Muscle of leg (tissue), 16 donors: Measurements from ENCODE around the gene FBXL22. TPM values are rescaled to one million over a fixed set of nuclear protein-coding genes. Genes with fewer than 3 reads are reported as not detected.
A peak's percentile ranks its signal among the peaks of the same experiment; 100 is the strongest.

ENCODE experiments used
- DNase-seq: peaks from one replicate; pipeline ENCODE4 v3.0.0; 2013
- H3K27ac ChIP-seq: one replicate; pipeline ENCODE4 v1.5.1; 2013; ENCODE audit warnings: mild to moderate bottlenecking, low read length, control low read depth
- H3K27me3 ChIP-seq: one replicate; pipeline ENCODE4 v1.6.1; 2013; ENCODE audit warnings: low read length; ENCODE audit not compliant: control insufficient read depth, insufficient read depth
- H3K36me3 ChIP-seq: one replicate; pipeline ENCODE4 v1.6.1; 2013; ENCODE audit warnings: low read length; ENCODE audit not compliant: control insufficient read depth, insufficient read depth
- H3K4me1 ChIP-seq: one replicate; pipeline ENCODE4 v1.6.1; 2013; ENCODE audit warnings: low read length; ENCODE audit not compliant: control insufficient read depth, insufficient read depth
- H3K4me3 ChIP-seq: one replicate; pipeline ENCODE4 v1.5.1; 2013; ENCODE audit warnings: low read length, control low read depth
- H3K9me3 ChIP-seq: replicated peaks from 2 replicates; pipeline ENCODE4 v1.6.1; 2013; ENCODE audit warnings: low read depth, low read length; ENCODE audit not compliant: control insufficient read depth
- WGBS: methylation state at CpG from one replicate; pipeline ENCODE4 v1.1.5; 2013; ENCODE audit warnings: missing lambda C conversion rate; ENCODE audit not compliant: insufficient coverage; 5-methylcytosine and 5-hydroxymethylcytosine counted together
- long read RNA-seq, 11 donors: transcript quantifications; one replicate each; lab custom pipeline, GENCODE V29; 2026
- polyA plus RNA-seq, 8 donors: library from polyadenylated mRNA; unstranded; fragments of 120-200 nt; gene quantifications; one replicate each; pipeline versions ENCODE4 v1.2.1 to v1.2.3, GENCODE V29; 2013; ENCODE audit warnings: inconsistent platforms in 1 of 8, low replicate concordance in 1 of 8; ENCODE audit not compliant: insufficient read length in 8 of 8, insufficient read depth in 1 of 8
- total RNA-seq: library from RNA; stranded (reverse); fragments of 120-200 nt; gene quantifications from one replicate; pipeline ENCODE4 v1.2.4, GENCODE V29; 2013

Gene FBXL22, protein sequence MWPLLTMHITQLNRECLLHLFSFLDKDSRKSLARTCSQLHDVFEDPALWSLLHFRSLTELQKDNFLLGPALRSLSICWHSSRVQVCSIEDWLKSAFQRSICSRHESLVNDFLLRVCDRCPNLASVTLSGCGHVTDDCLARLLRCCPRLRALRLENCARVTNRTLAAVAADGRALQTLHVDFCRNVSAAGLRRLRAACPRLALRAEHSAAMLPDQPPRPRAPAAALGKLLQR
- total RNA-seq (16.0 TPM), polyA plus RNA-seq (10 to 100 TPM; 19.4 to 45.2 (median 33.7) TPM)
- long read RNA-seq, donor 1, transcript FBXL22-204 (2 exons, 729 nt), result major isoform, 9 of 11 reads
- long read RNA-seq, donor 1, partial matches to known transcripts, result 0 of 11 reads
- long read RNA-seq, donor 1, other reads (novel, unspliced or antisense), result 0 of 11 reads
- long read RNA-seq, donor 2, partial matches to known transcripts, result 0 of 3 reads
- long read RNA-seq, donor 2, other reads (novel, unspliced or antisense), result 0 of 3 reads
- long read RNA-seq, donor 3, transcript FBXL22-204 (2 exons, 729 nt), result major isoform, 12 of 16 reads
- long read RNA-seq, donor 3, partial matches to known transcripts, result 0 of 16 reads
- long read RNA-seq, donor 3, other reads (novel, unspliced or antisense), result 0 of 16 reads
- long read RNA-seq, donor 4, transcript FBXL22-204 (2 exons, 729 nt), result major isoform, 19 of 20 reads
- long read RNA-seq, donor 4, partial matches to known transcripts, result 0 of 20 reads
- long read RNA-seq, donor 4, other reads (novel, unspliced or antisense), result 0 of 20 reads
- long read RNA-seq, donor 5, transcript FBXL22-201 (2 exons, 1,526 nt), result minor isoform, 6 of 26 reads
- long read RNA-seq, donor 5, transcript FBXL22-204 (2 exons, 729 nt), result major isoform, 20 of 26 reads
- long read RNA-seq, donor 5, partial matches to known transcripts, result 0 of 26 reads
- long read RNA-seq, donor 5, other reads (novel, unspliced or antisense), result 0 of 26 reads
- long read RNA-seq, donor 6, transcript FBXL22-204 (2 exons, 729 nt), result major isoform, 33 of 36 reads
- long read RNA-seq, donor 6, partial matches to known transcripts, result 0 of 36 reads
- long read RNA-seq, donor 6, other reads (novel, unspliced or antisense), result 0 of 36 reads
- long read RNA-seq, donor 7, transcript FBXL22-204 (2 exons, 729 nt), result major isoform, 6 of 7 reads
- long read RNA-seq, donor 7, partial matches to known transcripts, result 0 of 7 reads
- long read RNA-seq, donor 7, other reads (novel, unspliced or antisense), result 0 of 7 reads
- long read RNA-seq, donor 8, transcript FBXL22-204 (2 exons, 729 nt), result major isoform, 19 of 20 reads
- long read RNA-seq, donor 8, partial matches to known transcripts, result 0 of 20 reads
- long read RNA-seq, donor 8, other reads (novel, unspliced or antisense), result 0 of 20 reads
- long read RNA-seq, donor 9, transcript FBXL22-204 (2 exons, 729 nt), result major isoform, 16 of 17 reads
- long read RNA-seq, donor 9, partial matches to known transcripts, result 0 of 17 reads
- long read RNA-seq, donor 9, other reads (novel, unspliced or antisense), result 0 of 17 reads
- long read RNA-seq, donor 10, transcript FBXL22-204 (2 exons, 729 nt), result major isoform, 47 of 48 reads
- long read RNA-seq, donor 10, partial matches to known transcripts, result 0 of 48 reads
- long read RNA-seq, donor 10, other reads (novel, unspliced or antisense), result 0 of 48 reads
- long read RNA-seq, donor 11, transcript FBXL22-204 (2 exons, 729 nt), result major isoform, 21 of 21 reads
- long read RNA-seq, donor 11, partial matches to known transcripts, result 0 of 21 reads
- long read RNA-seq, donor 11, other reads (novel, unspliced or antisense), result 0 of 21 reads

DNA sequence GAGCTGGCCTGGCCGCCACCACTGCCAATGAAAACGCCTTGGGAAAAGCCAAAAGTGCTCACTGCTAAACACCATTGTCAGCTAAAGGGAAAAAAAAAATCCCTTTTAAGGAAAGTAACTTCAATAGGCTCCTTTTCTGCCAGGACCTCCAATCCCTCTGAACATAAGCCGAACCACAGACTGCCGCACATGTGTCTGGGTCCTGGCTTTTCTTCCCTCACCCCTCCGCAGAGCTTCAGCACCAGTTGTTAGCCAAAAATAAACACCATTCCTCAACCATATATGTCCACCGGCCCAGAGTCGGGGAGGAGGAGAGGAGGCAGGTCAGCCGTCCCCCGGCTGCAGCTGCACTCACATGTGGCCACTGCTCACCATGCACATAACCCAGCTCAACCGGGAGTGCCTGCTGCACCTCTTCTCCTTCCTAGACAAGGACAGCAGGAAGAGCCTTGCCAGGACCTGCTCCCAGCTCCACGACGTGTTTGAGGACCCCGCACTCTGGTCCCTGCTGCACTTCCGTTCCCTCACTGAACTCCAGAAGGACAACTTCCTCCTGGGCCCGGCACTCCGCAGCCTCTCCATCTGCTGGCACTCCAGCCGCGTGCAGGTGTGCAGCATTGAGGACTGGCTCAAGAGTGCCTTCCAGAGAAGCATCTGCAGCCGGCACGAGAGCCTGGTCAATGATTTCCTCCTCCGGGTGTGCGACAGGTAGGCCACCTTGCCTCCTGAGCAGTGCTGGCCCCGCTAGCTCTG, at the start of gene FBXL22:
FBXL22 (plus strand) TSS at position 350 of the 753 bp plus-strand sequence; CDS start at position 356, 6 bp downstream.
- H3K9me3 ChIP-seq, result no peaks in the 10 kb centered on the region
- WGBS, result 30% methylated on average over 22 of the region's 23 CpGs
- peaks cover 17% of the 10 kb centered on the region for H3K36me3 ChIP-seq
- peaks cover 71% of the 10 kb centered on the region for H3K4me1 ChIP-seq
- peak within 1 kb of the TSS; percentile 55 for H3K4me3 ChIP-seq
- no peaks in the 10 kb centered on the region for H3K27me3 ChIP-seq
- H3K27ac ChIP-seq, result peak within 1 kb of the TSS; percentile 92
- DNase-seq, result peak; percentile 83

- DNase-seq, result no peak
- no peak overlapping the region for H3K4me3 ChIP-seq
- no peaks in the 10 kb centered on the region for H3K4me1 ChIP-seq
- H3K36me3 ChIP-seq, result no peaks in the 10 kb centered on the region
- H3K27ac ChIP-seq, result no peak overlapping the region
- no peaks in the 10 kb centered on the region for H3K9me3 ChIP-seq
- H3K27me3 ChIP-seq, result no peaks in the 10 kb centered on the region
- no CpG with 5 or more reads among the region's 1 CpG for WGBS
Observed at GRCh38 chr15:63551400-63551799, 45.8 kb upstream of the FBXL22 start.

GRCh38 chr15:63553388-63553791, 43.8 kb upstream of the FBXL22 start:
- Histone ChIP-seq H3K27me3 (no peaks in the 10 kb centered on the region), H3K4me1 (no peaks in the 10 kb centered on the region), H3K27ac (peak overlapping the region; percentile 38), H3K4me3 (no peak overlapping the region), H3K36me3 (peaks cover 9% of the 10 kb centered on the region), H3K9me3 (no peaks in the 10 kb centered on the region)
- WGBS, result 25% methylated on average over 1 of the region's 3 CpGs
- DNase-seq, result peak; percentile 66

DNA sequence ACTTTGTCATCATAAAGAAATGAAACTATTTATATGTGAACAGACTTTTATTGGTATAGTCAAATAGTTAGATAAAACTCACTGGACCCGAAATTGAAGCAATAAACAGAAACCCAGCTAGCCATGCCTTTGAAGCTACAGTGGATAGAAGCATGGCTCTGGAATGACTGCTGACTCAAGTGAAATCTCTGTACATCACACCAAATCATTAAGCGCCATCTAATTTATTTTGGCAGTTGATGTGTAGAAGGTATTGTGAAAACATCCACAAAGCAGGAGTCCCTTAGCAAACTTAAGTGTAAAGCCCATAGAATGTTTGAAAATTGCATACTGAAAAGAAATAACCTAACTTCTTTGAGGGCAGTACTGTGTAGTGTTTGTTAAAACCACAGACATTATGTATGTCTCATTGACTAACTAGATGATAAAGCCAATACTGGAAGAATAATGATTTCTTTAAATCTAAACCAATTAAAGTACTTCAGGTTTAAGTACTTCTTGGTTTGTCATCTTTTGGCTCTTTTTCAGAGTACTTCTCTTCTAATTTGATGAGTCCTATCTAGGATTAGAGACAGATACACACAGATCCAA, 42.8 kb upstream of the FBXL22 start:
- H3K27ac ChIP-seq, result no peak overlapping the region
- no CpG with 5 or more reads among the region's 2 CpGs for WGBS
- DNase-seq, result no peak
- H3K27me3 ChIP-seq, result no peaks in the 10 kb centered on the region
- H3K9me3 ChIP-seq, result no peaks in the 10 kb centered on the region
- peaks cover 10% of the 10 kb centered on the region for H3K36me3 ChIP-seq
- no peak overlapping the region for H3K4me3 ChIP-seq
- no peaks in the 10 kb centered on the region for H3K4me1 ChIP-seq

GRCh38 chr15:63555507-63555906, 41.7 kb upstream of the FBXL22 start:
- no peak overlapping the region for H3K4me3 ChIP-seq
- H3K27me3 ChIP-seq, result no peaks in the 10 kb centered on the region
- H3K9me3 ChIP-seq, result no peaks in the 10 kb centered on the region
- DNase-seq, result no peak
- H3K4me1 ChIP-seq, result no peaks in the 10 kb centered on the region
- H3K36me3 ChIP-seq, result peaks cover 16% of the 10 kb centered on the region
- H3K27ac ChIP-seq, result no peak overlapping the region

- Histone ChIP-seq H3K4me1 (no peaks in the 10 kb centered on the region), H3K36me3 (peaks cover 23% of the 10 kb centered on the region), H3K9me3 (no peaks in the 10 kb centered on the region), H3K27ac (no peak overlapping the region), H3K27me3 (no peaks in the 10 kb centered on the region), H3K4me3 (no peak overlapping the region)
- no peak for DNase-seq
- 49% methylated on average over 3 of the region's 6 CpGs for WGBS
Observed at GRCh38 chr15:63556246-63556645, 40.9 kb upstream of the FBXL22 start.

- no peak overlapping the region for H3K4me3 ChIP-seq
- 80% methylated on average over 5 of the region's 7 CpGs for WGBS
- H3K36me3 ChIP-seq, result peaks cover 27% of the 10 kb centered on the region
- DNase-seq, result no peak
- H3K27me3 ChIP-seq, result no peaks in the 10 kb centered on the region
- H3K27ac ChIP-seq, result no peak overlapping the region
- H3K9me3 ChIP-seq, result no peaks in the 10 kb centered on the region
- no peaks in the 10 kb centered on the region for H3K4me1 ChIP-seq
Observed at GRCh38 chr15:63556736-63557135, 40.5 kb upstream of the FBXL22 start.

GRCh38 chr15:63559753-63560152, 37.4 kb upstream of the FBXL22 start:
- no peak for DNase-seq
- Histone ChIP-seq H3K36me3 (peaks cover 38% of the 10 kb centered on the region), H3K4me1 (no peaks in the 10 kb centered on the region), H3K27me3 (no peaks in the 10 kb centered on the region), H3K27ac (no peak overlapping the region), H3K9me3 (no peaks in the 10 kb centered on the region), H3K4me3 (no peak overlapping the region)
- no CpG with 5 or more reads among the region's 5 CpGs for WGBS
